ENCODE data around the gene GRAP. TPM values are rescaled to one million over a fixed set of nuclear protein-coding genes. Genes with fewer than 3 reads are reported as not detected.

The GRAP gene
- polyA plus RNA-seq, 4 donors: 6.0 to 7.4 (median 6.1) TPM

- DNase-seq (ENCODE audit: low read depth in 4 of 4, low spot score in 3 of 4): no peak
These were observed 42.2 kb downstream of the GRAP start, which contains the start of gene FAM83G for GRCh38 chr17:19004421-19005136. Gene FAM83G (minus strand): TSS chr17:19004764. CDS start chr17:19004041, 723 bp downstream.

GRCh38 chr17:19003543-19004420 lies 43.0 kb downstream of the GRAP start:
- DNase-seq (ENCODE audit: low read depth in 4 of 4, low spot score in 3 of 4): no peak

GRCh38 chr17:19002805-19003542 lies 43.8 kb downstream of the GRAP start:
- DNase-seq (ENCODE audit: low read depth in 4 of 4, low spot score in 3 of 4): no peak

- no peak for DNase-seq (ENCODE audit: low read depth in 4 of 4, low spot score in 3 of 4)
These were observed 44.7 kb downstream of the GRAP start for GRCh38 chr17:19001907-19002590.

- DNase-seq (ENCODE audit: low read depth in 4 of 4, low spot score in 3 of 4): no peak
These were observed 46.0 kb downstream of the GRAP start for GRCh38 chr17:19000531-19001325.

- DNase-seq (ENCODE audit: low read depth in 4 of 4, low spot score in 3 of 4): no peak
These were observed 46.8 kb downstream of the GRAP start for GRCh38 chr17:18999911-19000310.

GRCh38 chr17:18999394-18999793 lies 47.4 kb downstream of the GRAP start:
- no peak for DNase-seq (ENCODE audit: low read depth in 4 of 4, low spot score in 3 of 4)

- no peak for DNase-seq (ENCODE audit: low read depth in 4 of 4, low spot score in 3 of 4)
These were observed 49.0 kb downstream of the GRAP start for GRCh38 chr17:18997650-18998196.

- DNase-seq (ENCODE audit: low read depth in 4 of 4, low spot score in 3 of 4): no peak
These were observed 50.3 kb downstream of the GRAP start for GRCh38 chr17:18996458-18996857.

- no peak for DNase-seq (ENCODE audit: low read depth in 4 of 4, low spot score in 3 of 4)
These were observed 51.5 kb downstream of the GRAP start for GRCh38 chr17:18995220-18995619.

GRCh38 chr17:18994631-18995030 lies 52.1 kb downstream of the GRAP start:
- DNase-seq (ENCODE audit: low read depth in 4 of 4, low spot score in 3 of 4): peak in 1 of 4 donors; percentile 10

GRCh38 chr17:18993905-18994526 lies 52.7 kb downstream of the GRAP start:
- DNase-seq (ENCODE audit: low read depth in 4 of 4, low spot score in 3 of 4): no peak

- DNase-seq (ENCODE audit: low read depth in 4 of 4, low spot score in 3 of 4): no peak
These were observed 54.2 kb downstream of the GRAP start for GRCh38 chr17:18992454-18993130.

- DNase-seq (ENCODE audit: low read depth in 4 of 4, low spot score in 3 of 4): no peak
These were observed 55.0 kb downstream of the GRAP start for GRCh38 chr17:18991531-18992315.

- DNase-seq (ENCODE audit: low read depth in 4 of 4, low spot score in 3 of 4): no peak
These were observed 56.4 kb downstream of the GRAP start for GRCh38 chr17:18990331-18990730.

- DNase-seq (ENCODE audit: low read depth in 4 of 4, low spot score in 3 of 4): no peak
These were observed 58.1 kb downstream of the GRAP start for GRCh38 chr17:18988546-18989173.

Measured in right renal pelvis (tissue), 4 donors.